NCI-H774 (cell line): ENCODE results near the gene CABLES1.
A peak's percentile ranks its signal among the peaks of the same experiment; 100 is the strongest.

Source experiments
- DNase-seq: peaks from one replicate; lab custom pipeline; 2025; lab: John Stamatoyannopoulos, UW

Gene CABLES1

GRCh38 chr18:23243816-23244215 lies 108.5 kb downstream of the CABLES1 start:
- no peak for DNase-seq

- no peak for DNase-seq
Measured at GRCh38 chr18:23244401-23244800, 109.1 kb downstream of the CABLES1 start.

GRCh38 chr18:23245461-23245860 lies 110.2 kb downstream of the CABLES1 start:
- DNase-seq, result no peak

GRCh38 chr18:23247331-23247730 lies 112.0 kb downstream of the CABLES1 start:
- no peak for DNase-seq

GRCh38 chr18:23247896-23248295 lies 112.6 kb downstream of the CABLES1 start:
- DNase-seq, result no peak

- no peak for DNase-seq
Measured at GRCh38 chr18:23248826-23249225, 113.5 kb downstream of the CABLES1 start.

- no peak for DNase-seq
Measured at GRCh38 chr18:23249348-23249747, 114.1 kb downstream of the CABLES1 start.

- DNase-seq, result no peak
Measured at GRCh38 chr18:23250893-23251656, 115.8 kb downstream of the CABLES1 start.

GRCh38 chr18:23253630-23254029 lies 118.3 kb downstream of the CABLES1 start:
- DNase-seq, result no peak

- no peak for DNase-seq
Measured at GRCh38 chr18:23257137-23257536, 121.9 kb downstream of the CABLES1 start.

- DNase-seq, result no peak
Measured at GRCh38 chr18:23257686-23258565, 122.6 kb downstream of the CABLES1 start.

GRCh38 chr18:23258566-23259469 lies 123.5 kb downstream of the CABLES1 start:
- no peak for DNase-seq

- DNase-seq, result peak; percentile 68
Measured at GRCh38 chr18:23259701-23260681, 124.7 kb downstream of the CABLES1 start.

- no peak for DNase-seq
Measured at GRCh38 chr18:23260926-23261590, 125.8 kb downstream of the CABLES1 start.

GRCh38 chr18:23263551-23264235 lies 128.4 kb downstream of the CABLES1 start:
- no peak for DNase-seq

- no peak for DNase-seq
Measured at GRCh38 chr18:23265682-23266399, 130.6 kb downstream of the CABLES1 start.

- no peak for DNase-seq
Measured at GRCh38 chr18:23266717-23267446, 131.6 kb downstream of the CABLES1 start.

- no peak for DNase-seq
Measured at GRCh38 chr18:23267447-23267776, 132.1 kb downstream of the CABLES1 start.
